ENCODE results near the gene PRR36.

GRCh38 chr19:7916103-7916954 is 42.1 kb upstream of the PRR36 start:
- TF ChIP-seq, protein P1, sequence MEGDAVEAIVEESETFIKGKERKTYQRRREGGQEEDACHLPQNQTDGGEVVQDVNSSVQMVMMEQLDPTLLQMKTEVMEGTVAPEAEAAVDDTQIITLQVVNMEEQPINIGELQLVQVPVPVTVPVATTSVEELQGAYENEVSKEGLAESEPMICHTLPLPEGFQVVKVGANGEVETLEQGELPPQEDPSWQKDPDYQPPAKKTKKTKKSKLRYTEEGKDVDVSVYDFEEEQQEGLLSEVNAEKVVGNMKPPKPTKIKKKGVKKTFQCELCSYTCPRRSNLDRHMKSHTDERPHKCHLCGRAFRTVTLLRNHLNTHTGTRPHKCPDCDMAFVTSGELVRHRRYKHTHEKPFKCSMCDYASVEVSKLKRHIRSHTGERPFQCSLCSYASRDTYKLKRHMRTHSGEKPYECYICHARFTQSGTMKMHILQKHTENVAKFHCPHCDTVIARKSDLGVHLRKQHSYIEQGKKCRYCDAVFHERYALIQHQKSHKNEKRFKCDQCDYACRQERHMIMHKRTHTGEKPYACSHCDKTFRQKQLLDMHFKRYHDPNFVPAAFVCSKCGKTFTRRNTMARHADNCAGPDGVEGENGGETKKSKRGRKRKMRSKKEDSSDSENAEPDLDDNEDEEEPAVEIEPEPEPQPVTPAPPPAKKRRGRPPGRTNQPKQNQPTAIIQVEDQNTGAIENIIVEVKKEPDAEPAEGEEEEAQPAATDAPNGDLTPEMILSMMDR (IDR thresholded peaks at IDR 0.05): no peak
- TF ChIP-seq, protein P2, sequence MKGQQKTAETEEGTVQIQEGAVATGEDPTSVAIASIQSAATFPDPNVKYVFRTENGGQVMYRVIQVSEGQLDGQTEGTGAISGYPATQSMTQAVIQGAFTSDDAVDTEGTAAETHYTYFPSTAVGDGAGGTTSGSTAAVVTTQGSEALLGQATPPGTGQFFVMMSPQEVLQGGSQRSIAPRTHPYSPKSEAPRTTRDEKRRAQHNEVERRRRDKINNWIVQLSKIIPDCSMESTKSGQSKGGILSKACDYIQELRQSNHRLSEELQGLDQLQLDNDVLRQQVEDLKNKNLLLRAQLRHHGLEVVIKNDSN (CRISPR knock-in tag; IDR thresholded peaks at IDR 0.05): no peak
- TF ChIP-seq ZNF263 (CRISPR knock-in tag; IDR thresholded peaks at IDR 0.05; ENCODE audit: low read depth) (no peak), ATF3 (CRISPR knock-in tag; conservative IDR thresholded peaks at IDR 0.05) (no peak)
- TF ChIP-seq, protein P3, sequence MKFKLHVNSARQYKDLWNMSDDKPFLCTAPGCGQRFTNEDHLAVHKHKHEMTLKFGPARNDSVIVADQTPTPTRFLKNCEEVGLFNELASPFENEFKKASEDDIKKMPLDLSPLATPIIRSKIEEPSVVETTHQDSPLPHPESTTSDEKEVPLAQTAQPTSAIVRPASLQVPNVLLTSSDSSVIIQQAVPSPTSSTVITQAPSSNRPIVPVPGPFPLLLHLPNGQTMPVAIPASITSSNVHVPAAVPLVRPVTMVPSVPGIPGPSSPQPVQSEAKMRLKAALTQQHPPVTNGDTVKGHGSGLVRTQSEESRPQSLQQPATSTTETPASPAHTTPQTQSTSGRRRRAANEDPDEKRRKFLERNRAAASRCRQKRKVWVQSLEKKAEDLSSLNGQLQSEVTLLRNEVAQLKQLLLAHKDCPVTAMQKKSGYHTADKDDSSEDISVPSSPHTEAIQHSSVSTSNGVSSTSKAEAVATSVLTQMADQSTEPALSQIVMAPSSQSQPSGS (CRISPR knock-in tag; IDR thresholded peaks at IDR 0.05; ENCODE audit: borderline replicate concordance, low read depth): no peak
